ENCODE data around the gene KRT84.

KRT84 gene

GRCh38 chr12:52368508-52368907 is 16.9 kb downstream of the KRT84 start:
- ATAC-seq (replicated peaks): no peak
- Mint-ChIP-seq H3K27ac (no peak overlapping the region), H3K36me3 (no peaks in the 10 kb centered on the region), H3K27me3 (peaks cover 23 to 32% of the 10 kb centered on the region in 2 donors), H3K4me3 (no peak overlapping the region), H3K4me1 (peaks cover 0 to 6% of the 10 kb centered on the region in 2 donors), H3K9me3 (no peaks in the 10 kb centered on the region)
- no peak for DNase-seq

GRCh38 chr12:52367876-52368275 is 17.6 kb downstream of the KRT84 start:
- H3K9me3 Mint-ChIP-seq: no peaks in the 10 kb centered on the region
- no peak overlapping the region for H3K4me3 Mint-ChIP-seq
- peaks cover 0 to 6% of the 10 kb centered on the region in 2 donors for H3K4me1 Mint-ChIP-seq
- DNase-seq (no peak), ATAC-seq (replicated peaks) (no peak)
- no peak overlapping the region for H3K27ac Mint-ChIP-seq
- H3K36me3 Mint-ChIP-seq: no peaks in the 10 kb centered on the region
- H3K27me3 Mint-ChIP-seq: peaks cover 23 to 32% of the 10 kb centered on the region in 2 donors

GRCh38 chr12:52366738-52367485 is 18.5 kb downstream of the KRT84 start, which contains the start of gene KRT85:
TSS of gene KRT85 (minus strand) at chr12:52367481. CDS start at chr12:52367405, 76 bp downstream.
- H3K4me1 Mint-ChIP-seq: peaks cover 0 to 6% of the 10 kb centered on the region in 2 donors
- DNase-seq: no peak
- H3K27me3 Mint-ChIP-seq: peaks cover 19 to 27% of the 10 kb centered on the region in 2 donors
- no peak within 1 kb of the TSS for H3K4me3 Mint-ChIP-seq
- H3K36me3 Mint-ChIP-seq: no peaks in the 10 kb centered on the region
- ATAC-seq (replicated peaks): no peak
- no peaks in the 10 kb centered on the region for H3K9me3 Mint-ChIP-seq
- H3K27ac Mint-ChIP-seq: no peak within 1 kb of the TSS

GRCh38 chr12:52364901-52365489 is 20.5 kb downstream of the KRT84 start:
- Mint-ChIP-seq H3K27ac (no peak overlapping the region), H3K4me1 (peaks cover 4 to 7% of the 10 kb centered on the region in 2 donors), H3K4me3 (no peak overlapping the region), H3K9me3 (no peaks in the 10 kb centered on the region), H3K27me3 (peaks cover 6 to 20% of the 10 kb centered on the region in 2 donors), H3K36me3 (no peaks in the 10 kb centered on the region)
- DNase-seq (no peak), ATAC-seq (replicated peaks) (peak in 1 of 2 donors; percentile 63)

GRCh38 chr12:52364061-52364460 is 21.4 kb downstream of the KRT84 start:
- Mint-ChIP-seq H3K36me3 (no peaks in the 10 kb centered on the region), H3K27ac (no peak overlapping the region), H3K9me3 (no peaks in the 10 kb centered on the region), H3K4me3 (no peak overlapping the region), H3K27me3 (peaks cover 12 to 23% of the 10 kb centered on the region in 2 donors), H3K4me1 (peaks cover 12 to 13% of the 10 kb centered on the region in 2 donors)
- no peak for DNase-seq
- no peak for ATAC-seq (replicated peaks)

- no peak overlapping the region for H3K4me3 Mint-ChIP-seq
- DNase-seq: no peak
- H3K27me3 Mint-ChIP-seq: peaks cover 6 to 18% of the 10 kb centered on the region in 2 donors
- no peak overlapping the region for H3K27ac Mint-ChIP-seq
- H3K36me3 Mint-ChIP-seq: no peaks in the 10 kb centered on the region
- H3K4me1 Mint-ChIP-seq: peaks cover 21 to 22% of the 10 kb centered on the region in 2 donors
- no peaks in the 10 kb centered on the region for H3K9me3 Mint-ChIP-seq
- no peak for ATAC-seq (replicated peaks)
Measured at GRCh38 chr12:52363111-52363679, 22.3 kb downstream of the KRT84 start.

- no peak overlapping the region for H3K4me3 Mint-ChIP-seq
- H3K36me3 Mint-ChIP-seq: no peaks in the 10 kb centered on the region
- H3K9me3 Mint-ChIP-seq: no peaks in the 10 kb centered on the region
- H3K27me3 Mint-ChIP-seq: peaks cover 6 to 18% of the 10 kb centered on the region in 2 donors
- H3K4me1 Mint-ChIP-seq: peaks cover 26 to 32% of the 10 kb centered on the region in 2 donors
- no peak overlapping the region for H3K27ac Mint-ChIP-seq
- ATAC-seq (replicated peaks) (no peak), DNase-seq (no peak)
Measured at GRCh38 chr12:52362118-52362726, 23.2 kb downstream of the KRT84 start.

- H3K27me3 Mint-ChIP-seq: peaks cover 6 to 16% of the 10 kb centered on the region in 2 donors
- ATAC-seq (replicated peaks): no peak
- peaks cover 26 to 35% of the 10 kb centered on the region in 2 donors for H3K4me1 Mint-ChIP-seq
- no peak for DNase-seq
- no peaks in the 10 kb centered on the region for H3K9me3 Mint-ChIP-seq
- H3K36me3 Mint-ChIP-seq: no peaks in the 10 kb centered on the region
- H3K4me3 Mint-ChIP-seq: no peak overlapping the region
- H3K27ac Mint-ChIP-seq: no peak overlapping the region
Measured at GRCh38 chr12:52361553-52361952, 23.9 kb downstream of the KRT84 start.

GRCh38 chr12:52360663-52361271 is 24.7 kb downstream of the KRT84 start:
- no peak overlapping the region for H3K4me3 Mint-ChIP-seq
- H3K27me3 Mint-ChIP-seq: peaks cover 6 to 10% of the 10 kb centered on the region in 2 donors
- ATAC-seq (replicated peaks) (no peak), DNase-seq (no peak)
- H3K9me3 Mint-ChIP-seq: no peaks in the 10 kb centered on the region
- H3K36me3 Mint-ChIP-seq: no peaks in the 10 kb centered on the region
- peaks cover 25 to 35% of the 10 kb centered on the region in 2 donors for H3K4me1 Mint-ChIP-seq
- H3K27ac Mint-ChIP-seq: no peak overlapping the region

- ATAC-seq (replicated peaks): no peak
- no peak overlapping the region for H3K27ac Mint-ChIP-seq
- peaks cover 25 to 35% of the 10 kb centered on the region in 2 donors for H3K4me1 Mint-ChIP-seq
- no peak for DNase-seq
- no peaks in the 10 kb centered on the region for H3K9me3 Mint-ChIP-seq
- H3K27me3 Mint-ChIP-seq: peaks cover 6 to 10% of the 10 kb centered on the region in 2 donors
- no peaks in the 10 kb centered on the region for H3K36me3 Mint-ChIP-seq
- H3K4me3 Mint-ChIP-seq: no peak overlapping the region
Measured at GRCh38 chr12:52360106-52360662, 25.3 kb downstream of the KRT84 start.

GRCh38 chr12:52359621-52360061 is 25.8 kb downstream of the KRT84 start:
- Mint-ChIP-seq H3K4me3 (no peak overlapping the region), H3K4me1 (peaks cover 20 to 35% of the 10 kb centered on the region in 2 donors), H3K27me3 (peaks cover 6 to 10% of the 10 kb centered on the region in 2 donors), H3K9me3 (no peaks in the 10 kb centered on the region), H3K36me3 (no peaks in the 10 kb centered on the region), H3K27ac (peak overlapping the region; percentile 26)
- no peak for DNase-seq
- ATAC-seq (replicated peaks): no peak

GRCh38 chr12:52358575-52359350 is 26.7 kb downstream of the KRT84 start:
- H3K4me1 Mint-ChIP-seq: peaks cover 20 to 35% of the 10 kb centered on the region in 2 donors
- no peak for DNase-seq
- peaks cover 4 to 6% of the 10 kb centered on the region in 2 donors for H3K27me3 Mint-ChIP-seq
- H3K4me3 Mint-ChIP-seq: no peak overlapping the region
- ATAC-seq (replicated peaks): peak; percentile 96 to 98
- H3K36me3 Mint-ChIP-seq: no peaks in the 10 kb centered on the region
- no peaks in the 10 kb centered on the region for H3K9me3 Mint-ChIP-seq
- H3K27ac Mint-ChIP-seq: peak overlapping the region; percentile 51

All from stimulated activated naive B cell treated with anti-CD40 and anti-IgM and Interleukin-4, amounts not matched to agents 10 μg/mL and 1 μg/mL and 100 μg/mL, for 72 hours (primary cell).